ELR (cell line): Measurements from ENCODE around the gene RBM10.

Experiments used
- DNase-seq: peaks from one replicate; pipeline ENCODE4 v3.0.0-alpha.2; 2015; ENCODE audit warnings: low read depth

RBM10 gene

DNA sequence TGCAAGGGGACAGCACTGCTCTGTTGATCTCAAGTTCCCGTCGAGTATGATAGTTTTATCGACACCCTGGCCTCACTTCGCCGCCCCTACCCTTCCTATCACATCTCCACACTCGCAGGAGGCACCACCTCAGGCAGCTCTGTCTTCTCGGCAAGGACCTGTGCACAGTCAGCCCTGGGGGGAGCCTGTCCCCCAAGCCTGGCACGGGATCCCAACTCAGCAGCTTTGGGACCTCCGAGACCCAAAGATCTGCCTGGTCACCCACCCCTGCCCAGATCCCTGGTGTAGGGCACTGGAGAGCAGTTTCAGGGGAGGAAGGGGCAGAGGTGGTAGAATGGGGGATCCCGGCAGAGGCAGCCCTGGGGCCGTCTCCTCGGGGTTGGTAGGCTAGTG lies 30.6 kb downstream of the RBM10 start:
- DNase-seq: no peak

DNA sequence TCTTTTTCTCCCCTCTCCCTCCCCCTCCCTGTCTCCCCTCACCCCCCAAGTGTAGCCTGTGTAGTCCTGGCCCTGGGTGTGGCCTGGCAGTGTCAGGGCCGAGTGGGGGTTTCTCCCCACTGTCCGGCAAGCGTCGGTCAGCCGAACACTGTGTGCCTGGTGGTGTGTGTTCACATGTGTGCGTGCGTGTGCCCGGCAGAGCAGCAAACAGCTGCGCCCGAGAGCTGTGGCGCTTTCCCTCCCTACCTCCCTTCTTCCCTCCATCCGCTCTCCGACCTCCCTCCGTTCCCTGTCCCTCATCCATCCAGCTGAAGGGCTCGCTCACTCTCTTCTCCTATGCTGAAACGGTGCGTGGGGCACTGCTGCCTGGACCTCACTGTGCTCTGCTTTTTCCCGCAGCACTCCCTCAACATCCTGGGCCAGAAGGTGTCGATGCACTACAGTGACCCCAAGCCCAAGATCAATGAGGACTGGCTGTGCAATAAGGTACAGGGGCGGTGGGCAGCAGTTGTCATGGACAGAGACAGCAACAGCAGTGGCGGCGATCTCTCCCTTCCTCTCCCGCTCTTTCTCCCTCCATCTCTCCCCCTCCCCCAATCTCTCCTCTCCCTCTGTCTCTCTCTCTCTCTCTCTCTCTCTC lies 31.2 kb downstream of the RBM10 start:
- DNase-seq: no peak

DNA sequence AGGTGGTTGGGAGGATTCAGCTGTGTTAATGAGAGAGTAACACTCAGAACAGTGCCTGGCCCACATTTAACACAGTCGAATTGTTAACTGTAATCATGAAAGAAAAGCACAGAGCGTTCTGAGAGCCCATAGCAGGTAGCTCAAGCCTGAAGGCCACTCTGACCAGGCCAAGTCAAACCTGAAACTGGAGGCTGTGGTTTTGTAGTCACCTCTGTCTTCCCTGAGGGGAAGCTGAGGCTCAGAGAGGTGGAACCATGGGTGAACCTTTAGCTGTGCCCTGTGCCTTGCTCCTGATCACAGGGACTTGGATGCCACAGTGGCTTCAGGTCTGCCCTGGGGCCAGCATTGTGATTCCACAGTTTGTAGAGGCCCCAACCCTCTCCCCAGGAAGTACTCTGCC lies 32.1 kb downstream of the RBM10 start:
- DNase-seq: no peak

DNA sequence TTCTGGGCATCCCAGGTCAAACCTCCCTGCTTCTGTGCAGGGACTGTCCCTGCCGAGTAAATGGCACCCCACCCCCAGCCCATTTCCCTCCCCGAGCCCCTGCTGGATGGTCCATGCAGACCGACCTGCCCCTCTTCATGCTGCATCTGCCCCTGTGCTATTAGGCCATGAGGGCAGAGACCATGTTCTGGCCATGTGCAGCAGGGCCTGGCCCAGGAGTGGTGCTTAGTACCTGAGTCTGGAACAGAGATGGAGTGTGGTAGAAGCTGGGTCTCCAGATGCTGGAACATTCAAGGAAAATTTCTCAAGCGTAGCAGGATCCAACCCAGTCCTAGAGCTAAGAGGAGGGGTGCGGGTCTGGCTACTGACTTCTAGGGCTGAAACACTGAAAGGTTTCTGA lies 33.3 kb downstream of the RBM10 start:
- no peak for DNase-seq

DNA sequence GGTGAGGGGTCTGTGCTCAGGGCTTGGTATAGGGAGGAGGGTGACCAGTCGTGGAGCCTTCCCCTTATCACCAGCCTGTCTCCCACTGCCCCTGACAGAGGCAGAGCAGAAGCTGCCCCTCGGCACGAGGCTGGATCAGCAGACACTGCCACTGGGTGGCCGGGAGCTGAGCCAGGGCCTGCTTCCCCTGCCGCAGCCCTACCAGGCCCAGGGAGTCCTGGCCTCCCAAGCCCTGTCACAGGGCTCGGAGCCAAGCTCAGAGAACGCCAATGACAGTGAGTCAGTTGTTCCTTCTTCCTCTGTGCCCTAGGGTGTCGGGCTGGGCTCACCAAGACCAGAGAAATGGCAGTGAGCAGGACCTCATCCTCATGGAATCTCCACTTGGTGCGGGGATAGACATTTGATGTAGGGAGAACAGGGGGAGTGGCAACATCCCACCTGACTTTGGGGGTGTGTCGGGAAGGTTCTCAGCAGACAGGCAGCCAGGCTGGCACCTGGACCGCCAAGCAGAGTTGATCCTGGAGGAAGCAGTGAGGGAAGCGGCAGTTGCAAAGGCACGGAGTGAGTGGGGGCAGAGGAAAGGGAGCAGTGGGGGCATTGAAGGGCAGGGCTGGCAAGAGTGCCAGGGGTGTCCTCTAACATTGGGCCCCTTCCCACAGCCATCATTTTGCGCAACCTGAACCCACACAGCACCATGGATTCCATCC lies 34.4 kb downstream of the RBM10 start:
- peak; percentile 40 for DNase-seq

DNA sequence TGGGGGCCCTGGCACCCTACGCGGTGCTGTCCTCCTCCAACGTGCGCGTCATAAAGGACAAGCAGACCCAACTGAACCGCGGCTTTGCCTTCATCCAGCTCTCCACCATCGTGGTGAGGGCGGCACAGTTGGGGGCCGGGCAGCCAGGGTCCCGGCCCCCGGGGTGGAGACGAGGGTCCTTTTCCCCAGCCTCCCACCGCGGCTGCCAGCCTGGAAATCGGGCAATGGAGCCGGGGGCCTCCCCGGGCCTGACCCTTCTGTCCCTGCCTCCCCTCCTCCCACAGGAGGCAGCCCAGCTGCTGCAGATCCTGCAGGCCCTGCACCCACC lies 34.9 kb downstream of the RBM10 start:
- no peak for DNase-seq

DNA sequence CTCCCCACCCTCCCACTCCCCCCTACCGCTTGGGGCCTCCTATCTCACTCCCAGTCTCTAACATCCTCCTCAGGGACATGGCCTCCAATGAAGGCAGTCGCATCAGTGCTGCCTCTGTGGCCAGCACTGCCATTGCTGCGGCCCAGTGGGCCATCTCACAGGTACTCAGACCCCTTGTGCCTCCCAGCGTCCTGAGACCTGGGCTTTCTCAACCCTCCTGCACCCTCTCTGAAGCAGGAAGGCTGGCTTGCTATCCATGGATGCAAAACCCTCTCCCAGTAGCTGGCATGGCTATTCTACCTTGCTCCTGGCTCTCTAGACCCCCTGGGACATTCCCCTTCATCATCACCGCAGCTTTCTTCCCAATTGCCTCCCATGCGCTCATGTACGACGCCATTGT lies 35.3 kb downstream of the RBM10 start:
- no peak for DNase-seq

DNA sequence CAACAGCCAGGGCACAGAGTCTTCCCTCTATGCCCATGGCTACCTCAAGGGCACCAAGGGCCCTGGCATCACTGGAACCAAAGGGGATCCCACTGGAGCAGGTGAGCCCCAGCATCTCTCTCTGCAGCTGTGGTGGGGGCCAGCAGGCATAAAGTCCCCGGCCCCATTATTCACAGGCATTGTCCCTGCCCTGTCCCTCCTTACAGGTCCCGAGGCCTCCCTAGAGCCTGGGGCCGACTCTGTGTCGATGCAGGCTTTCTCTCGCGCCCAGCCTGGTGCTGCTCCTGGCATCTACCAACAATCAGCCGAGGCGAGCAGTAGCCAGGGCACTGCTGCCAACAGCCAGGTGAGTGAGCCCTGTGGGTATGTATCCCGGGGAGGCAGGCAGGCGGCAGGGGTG lies 36.3 kb downstream of the RBM10 start:
- no peak for DNase-seq

DNA sequence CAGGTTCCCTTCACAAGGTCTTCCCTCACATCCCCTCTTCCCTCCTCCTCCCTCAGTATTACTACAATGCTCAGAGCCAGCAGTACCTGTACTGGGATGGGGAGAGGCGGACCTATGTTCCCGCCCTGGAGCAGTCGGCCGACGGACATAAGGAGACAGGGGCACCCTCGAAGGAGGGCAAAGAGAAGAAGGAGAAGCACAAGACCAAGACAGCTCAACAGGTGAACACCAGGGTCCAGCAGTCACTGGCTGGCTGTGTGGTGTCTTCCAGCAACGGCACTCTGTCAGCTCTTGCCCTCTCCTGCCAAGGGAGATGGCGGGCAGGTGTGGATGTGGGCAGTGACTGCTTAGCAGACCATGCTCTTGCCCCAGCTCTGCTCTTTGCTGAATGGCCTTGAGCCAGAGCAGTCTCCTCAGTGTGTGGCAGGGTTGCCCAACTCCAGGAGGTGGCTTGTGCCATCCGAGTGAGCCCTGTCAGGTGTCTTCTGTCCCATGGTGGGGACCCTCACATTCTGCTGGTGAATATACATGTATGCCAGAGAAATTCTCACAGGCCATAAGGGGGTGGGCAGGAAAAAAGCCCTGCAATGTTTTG lies 37.2 kb downstream of the RBM10 start:
- no peak for DNase-seq

DNA sequence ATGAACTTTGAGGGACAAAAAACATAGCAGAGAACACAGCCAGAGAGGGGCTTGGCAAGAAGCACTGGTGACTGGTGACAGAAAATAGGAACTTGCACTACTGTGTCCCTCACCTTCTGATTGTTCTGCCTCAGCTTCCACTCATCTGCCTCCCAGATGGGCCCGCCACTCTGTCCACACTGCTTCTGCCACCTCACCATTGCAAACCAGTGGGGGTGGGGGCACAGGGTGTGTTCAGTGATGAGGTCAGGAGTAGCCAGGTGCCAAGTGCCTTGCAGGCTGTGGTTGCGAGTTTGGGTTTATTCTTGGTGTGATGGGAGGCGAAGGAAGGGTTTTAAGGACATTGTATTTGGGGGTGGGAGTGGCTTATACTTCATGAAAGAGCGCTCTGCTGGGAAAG lies 39.5 kb downstream of the RBM10 start:
- no peak for DNase-seq

DNA sequence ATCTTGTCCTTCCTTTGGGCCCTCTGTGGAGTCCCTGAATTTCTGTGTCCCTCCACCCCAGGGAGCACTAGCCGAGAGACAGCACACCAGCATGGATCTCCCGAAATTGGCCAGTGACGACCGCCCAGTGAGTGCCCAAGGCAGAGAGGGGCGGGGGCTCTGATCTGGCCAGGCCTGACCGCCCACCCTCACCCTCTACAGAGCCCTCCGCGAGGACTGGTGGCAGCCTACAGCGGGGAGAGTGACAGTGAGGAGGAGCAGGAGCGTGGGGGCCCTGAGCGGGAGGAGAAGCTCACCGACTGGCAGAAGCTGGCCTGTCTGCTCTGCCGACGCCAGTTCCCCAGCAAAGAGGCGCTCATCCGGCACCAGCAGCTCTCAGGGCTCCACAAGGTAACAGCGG lies 40.2 kb downstream of the RBM10 start:
- no peak for DNase-seq

DNA sequence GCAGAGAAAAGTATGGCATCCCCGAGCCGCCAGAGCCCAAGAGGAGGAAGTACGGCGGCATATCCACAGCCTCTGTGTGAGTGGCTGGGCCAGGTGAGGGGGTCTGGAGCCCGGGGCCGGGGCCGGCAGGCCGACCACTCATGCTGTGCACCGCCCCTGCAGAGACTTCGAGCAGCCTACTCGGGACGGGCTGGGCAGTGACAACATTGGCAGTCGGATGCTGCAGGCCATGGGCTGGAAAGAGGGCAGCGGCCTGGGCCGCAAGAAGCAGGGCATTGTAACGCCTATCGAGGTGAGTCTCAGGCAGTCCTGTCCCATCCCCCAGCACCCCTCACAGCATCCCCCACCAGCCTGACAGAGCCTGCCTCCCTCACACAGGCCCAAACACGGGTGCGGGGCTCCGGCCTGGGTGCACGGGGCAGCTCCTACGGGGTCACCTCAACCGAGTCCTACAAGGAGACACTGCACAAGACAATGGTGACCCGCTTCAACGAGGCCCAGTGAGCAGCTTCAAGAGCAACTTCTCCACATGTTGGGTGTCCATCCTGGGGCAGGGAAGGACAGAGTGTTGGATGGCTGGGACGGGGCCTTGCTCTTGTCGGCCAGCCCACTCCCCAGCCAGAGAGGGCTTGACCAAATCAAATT lies 41.2 kb downstream of the RBM10 start:
- DNase-seq: no peak

DNA sequence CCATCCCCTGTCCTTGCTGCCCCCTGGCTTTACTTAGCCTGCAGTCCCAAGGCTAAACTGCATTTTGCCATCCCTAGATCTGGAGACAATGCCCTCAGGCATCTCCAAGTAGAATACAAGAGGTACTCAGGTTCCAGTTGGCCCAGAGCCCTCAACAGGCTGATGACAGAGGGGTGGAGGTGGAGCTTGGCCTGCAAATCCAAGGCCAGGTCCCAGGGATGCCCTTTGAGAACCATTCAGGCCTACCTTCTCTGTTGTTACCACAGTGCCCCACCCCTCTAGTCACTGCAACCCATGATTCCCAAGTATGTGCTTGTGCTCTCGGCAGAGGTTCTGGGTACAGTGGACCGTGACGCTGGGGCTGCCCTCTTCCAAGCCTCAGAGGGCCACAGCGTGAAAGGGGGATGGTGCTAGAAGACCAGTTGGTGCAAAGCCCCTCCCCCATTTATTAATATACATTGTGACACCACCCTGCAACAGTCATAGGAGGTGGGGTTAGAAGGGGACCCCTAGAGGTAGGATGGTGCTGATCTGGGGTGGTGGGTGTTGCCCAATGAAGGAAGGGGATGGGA lies 42.2 kb downstream of the RBM10 start:
- DNase-seq: peak; percentile 15

DNA sequence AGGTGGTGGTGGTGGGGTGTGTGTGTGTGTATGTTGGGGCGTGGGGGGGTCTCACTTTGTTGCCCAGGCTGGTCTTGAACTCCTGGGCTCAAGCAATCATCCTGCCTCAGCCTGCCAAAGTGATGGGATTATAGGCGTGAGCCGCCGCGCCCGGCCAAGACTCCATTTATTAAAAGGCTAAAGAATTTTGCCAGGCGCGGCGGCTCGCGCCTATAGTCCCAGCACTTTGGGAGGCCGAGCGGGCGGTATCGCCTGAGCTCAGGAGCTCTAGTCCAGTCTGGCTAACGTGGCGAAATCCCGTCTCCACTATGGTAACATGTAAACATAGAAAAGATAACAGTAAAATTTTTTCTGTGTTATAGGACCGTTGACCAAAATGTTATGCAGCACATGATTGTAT lies 44.9 kb downstream of the RBM10 start:
- no peak for DNase-seq

DNA sequence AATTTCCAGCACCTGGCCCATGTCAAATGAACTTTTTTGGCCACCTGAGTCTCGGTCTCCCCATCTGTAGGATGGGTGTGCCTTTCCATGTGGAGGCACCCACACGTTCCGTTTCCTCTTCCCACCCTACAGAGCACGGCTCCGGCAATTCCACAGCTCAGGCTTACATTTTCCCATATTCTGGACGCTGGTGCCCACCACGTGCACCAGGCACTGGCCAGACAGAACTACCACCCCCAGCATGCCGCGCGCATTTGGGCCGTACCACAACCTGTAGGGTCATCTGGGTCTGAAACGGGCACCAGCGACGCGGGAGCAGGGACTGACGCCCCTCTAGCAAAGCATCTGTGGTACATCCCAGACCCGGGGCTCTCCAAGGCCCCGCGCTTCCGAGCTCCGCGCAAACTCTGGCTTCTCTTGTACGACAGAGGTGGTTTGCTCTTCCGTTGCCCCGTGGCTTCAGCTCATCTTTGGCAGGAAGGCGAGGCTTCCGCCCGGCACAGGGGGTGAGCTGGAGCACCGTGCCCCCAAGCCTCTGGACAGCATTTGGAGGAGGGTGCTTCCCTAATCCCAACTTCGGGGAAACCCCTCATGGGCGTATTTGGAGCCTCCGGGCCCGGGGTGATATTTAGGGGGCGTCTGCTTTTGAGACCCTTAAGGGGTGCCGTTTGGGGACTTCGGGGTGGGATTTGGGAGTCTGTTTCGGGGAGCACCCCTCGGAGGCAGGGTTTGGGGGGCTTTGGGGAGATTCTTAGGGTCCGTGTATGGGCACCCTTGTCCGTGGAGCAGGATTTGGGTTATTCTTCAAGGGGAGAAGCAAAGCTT lies 45.6 kb downstream of the RBM10 start:
- DNase-seq: peak; percentile 93

DNA sequence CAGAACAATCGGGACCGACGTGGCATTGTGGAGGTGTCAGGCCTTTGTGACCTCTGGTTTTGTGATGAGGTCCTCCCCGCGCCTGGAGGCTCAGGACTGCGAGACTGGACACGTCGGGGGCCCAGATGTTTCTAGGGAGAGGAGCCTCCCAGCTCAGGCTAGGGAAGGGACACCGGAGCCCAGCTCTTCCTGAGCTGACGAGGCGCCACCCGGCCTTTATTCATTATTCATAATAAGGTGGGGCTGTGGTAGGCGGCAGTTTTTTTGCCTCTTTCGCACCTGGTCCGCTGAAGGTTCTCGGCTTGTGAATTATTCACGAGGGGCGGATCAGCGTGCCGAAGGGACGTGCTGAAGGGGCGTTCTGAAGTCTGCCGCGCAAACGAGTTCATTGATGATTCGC lies 46.3 kb downstream of the RBM10 start:
- peak; percentile 32 for DNase-seq

DNA sequence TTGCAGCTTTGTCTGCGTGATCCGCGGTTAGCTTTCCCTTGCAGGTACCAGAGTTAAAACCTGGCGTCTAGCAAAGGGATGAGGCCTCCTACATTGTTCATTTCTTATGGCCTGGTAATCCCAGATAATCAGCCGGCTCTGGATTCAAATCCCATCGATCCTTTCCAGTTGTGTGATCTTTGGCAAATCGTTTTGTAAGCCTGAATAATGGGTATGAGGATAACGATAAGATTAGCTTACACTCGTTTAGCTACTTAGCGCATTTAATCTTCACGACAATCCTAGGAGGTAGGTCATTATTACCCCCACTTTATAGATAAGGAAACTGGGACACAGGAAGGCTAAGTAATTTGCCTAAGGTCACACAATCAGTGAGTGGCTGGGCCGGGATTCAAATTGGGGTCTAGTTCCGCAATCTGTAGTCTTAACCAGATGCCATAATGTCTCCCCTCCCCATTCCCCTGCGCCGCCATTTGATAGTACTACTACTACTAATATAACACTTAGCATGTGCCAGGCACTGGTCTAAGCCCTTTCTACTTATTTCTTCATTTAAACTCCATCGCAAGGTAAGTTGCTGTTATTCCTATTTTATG lies 46.9 kb downstream of the RBM10 start:
- DNase-seq: no peak

DNA sequence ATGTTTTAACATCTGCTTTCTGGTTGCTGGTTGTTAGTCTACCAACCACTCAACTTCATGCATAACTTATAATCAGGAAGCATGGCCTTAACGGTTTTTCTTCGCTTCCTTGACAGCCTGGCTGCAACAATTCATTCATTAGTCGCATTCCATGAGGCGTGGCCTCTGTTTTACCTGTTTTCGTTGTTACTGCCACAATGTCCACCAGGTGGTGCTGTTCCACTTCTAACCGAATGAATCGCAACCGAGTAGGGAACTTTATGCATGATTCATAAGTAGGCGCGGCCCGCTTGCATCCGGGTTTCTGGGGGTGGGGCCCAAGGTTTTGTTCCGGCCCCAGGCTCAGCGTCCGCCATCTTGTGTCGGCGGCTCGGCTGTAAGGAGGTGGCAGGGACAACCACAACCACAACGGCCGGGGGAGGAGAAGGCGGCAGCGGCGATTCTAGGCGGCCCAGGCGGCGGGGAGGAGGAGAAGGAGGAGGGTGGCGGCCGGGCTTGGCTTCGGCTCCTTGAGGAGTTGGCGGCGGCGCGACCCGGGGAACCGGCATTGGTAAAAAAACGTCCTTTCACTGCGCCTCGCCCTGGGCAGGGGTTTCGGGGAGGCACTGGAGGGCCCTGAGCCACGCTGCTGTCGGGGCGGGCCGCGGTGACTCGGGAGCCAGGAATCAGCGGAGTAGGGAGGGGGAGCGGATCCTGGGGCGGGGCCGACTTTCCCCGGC lies 48.6 kb downstream of the RBM10 start, which contains the start of gene UBA1:
TSS of gene UBA1 (plus strand) at position 355 of the 719 bp plus-strand sequence. CDS start 4,974 bp downstream, outside the sequence.
- DNase-seq: peak; percentile 95

DNA sequence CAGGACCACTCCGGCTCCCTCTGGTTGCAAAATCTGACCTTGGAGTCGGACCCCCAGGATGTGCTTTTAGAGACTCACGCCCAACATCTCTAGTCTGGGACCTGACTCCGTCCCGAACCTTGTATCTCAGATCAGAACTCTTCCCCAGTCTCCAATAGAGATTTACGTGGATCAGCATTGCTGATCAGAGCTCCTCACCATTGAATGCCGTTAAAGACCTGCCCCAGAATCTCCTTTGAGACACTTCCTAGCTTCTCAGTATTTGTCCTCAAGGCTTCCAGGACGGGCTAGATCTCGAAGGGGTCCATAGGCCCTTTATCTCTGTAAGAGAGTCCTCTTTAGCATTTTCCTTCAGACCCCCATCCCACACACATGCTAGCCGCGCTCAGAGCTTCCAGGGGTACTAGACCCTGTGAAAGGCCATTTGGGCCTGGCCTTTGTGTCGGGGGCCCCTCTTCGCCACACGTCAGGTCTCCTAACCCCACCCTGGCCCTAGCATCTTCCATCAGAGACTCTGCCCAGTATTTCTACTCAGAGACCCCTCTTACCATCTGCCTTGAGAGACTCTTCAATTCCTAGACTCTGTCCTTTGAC lies 49.3 kb downstream of the RBM10 start:
- DNase-seq: no peak

DNA sequence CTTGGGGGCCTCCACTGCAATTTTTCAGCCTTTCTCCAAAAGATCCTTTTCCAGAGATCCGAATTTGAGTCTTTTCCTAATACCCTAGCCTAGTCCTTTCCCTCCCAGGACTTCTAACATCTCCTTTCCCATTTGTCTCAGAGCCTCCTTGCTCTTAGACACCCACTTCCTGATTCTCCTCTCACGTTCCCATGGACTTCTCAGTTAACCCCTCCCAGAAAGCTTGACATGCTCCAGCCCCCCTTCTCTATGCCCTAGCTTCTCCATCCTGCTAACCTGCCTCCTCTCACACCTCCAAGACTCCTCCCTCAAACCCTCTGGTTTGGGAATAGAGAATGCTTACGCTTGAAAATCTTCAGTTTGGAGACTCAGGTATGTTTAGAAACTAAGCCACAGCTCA lies 51.1 kb downstream of the RBM10 start:
- DNase-seq: no peak
